Measurements from ENCODE around the gene TCF4. TPM values are rescaled to one million over a fixed set of nuclear protein-coding genes. Genes with fewer than 3 reads are reported as not detected.
A peak's percentile ranks its signal among the peaks of the same experiment; 100 is the strongest.

Gene TCF4
- total and polyA plus RNA-seq, 2 donors (not counting 3 experiments of a cell fraction or from before 2014, with no cell fraction given), result 183 to 390 TPM

DNA sequence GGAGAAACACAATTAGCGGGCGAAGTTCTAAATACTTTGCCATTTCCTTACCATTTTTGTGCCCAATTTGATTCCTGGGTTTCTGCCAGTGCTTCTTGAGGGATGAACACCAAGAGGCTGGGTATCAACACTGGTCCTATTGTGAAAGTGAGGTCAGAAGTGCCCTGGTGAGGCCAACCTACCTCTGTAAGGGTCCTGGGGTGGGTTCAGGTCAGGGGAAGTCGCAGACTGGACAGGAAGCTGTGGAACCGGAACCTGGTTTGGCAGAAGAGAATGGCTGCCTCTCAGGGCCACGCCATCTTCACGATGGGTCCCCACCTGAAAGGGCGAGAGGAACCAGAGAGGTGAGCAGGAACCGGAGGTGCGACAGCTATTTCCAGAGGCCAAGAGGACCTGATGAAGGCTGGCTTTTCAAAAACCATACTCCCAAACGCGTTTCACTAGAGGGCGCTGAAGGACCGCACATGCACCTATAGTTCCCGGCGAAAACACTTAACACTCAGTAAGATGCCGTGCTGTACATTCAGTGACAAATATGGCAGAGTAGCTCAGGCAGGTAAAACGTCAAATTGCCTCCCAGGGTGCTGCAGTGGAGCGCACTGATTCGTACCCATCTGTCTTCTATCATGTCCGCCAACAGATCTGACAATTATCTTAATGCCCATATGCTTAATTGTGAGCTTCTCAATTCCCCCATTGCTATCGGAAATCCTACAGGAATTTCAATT is 353.5 kb downstream of the TCF4 start:
- no peak overlapping the region for H2AFZ ChIP-seq (ENCODE audit: low read depth, low read length)
- H3K27ac ChIP-seq (ENCODE audit: insufficient read depth, low read depth, low read length), result peak overlapping the region; percentile 61
- H3K36me3 ChIP-seq (ENCODE audit: control insufficient read depth in 2 of 2, extremely low read depth in 1 of 2, insufficient read depth in 2 of 2, low read length in 2 of 2), result peaks cover 19 to 24% of the 10 kb centered on the region in 2 experiments
- no peaks in the 10 kb centered on the region for H3K79me2 ChIP-seq (ENCODE audit: control insufficient read depth, insufficient read depth, low read length)
- ChIA-PET CTCF (interaction anchor here (0.6 to 3.6 kb wide), 75 partner anchors 8 to 1341 kb away, joined by 3 to 55 read pairs (median 4); no protein-coding TSS in a partner anchor), POLR2A (interaction anchor here (0.6 kb wide), 1 partner anchor 11 kb away, joined by 3 read pairs; no protein-coding TSS in a partner anchor)
- H3K4me2 ChIP-seq (ENCODE audit: insufficient read depth, low read length), result peak overlapping the region; percentile 15
- TSS peak; percentile 21 for BruUV-seq (replicated peaks)
- intact Hi-C loops (cut with micrococcal nuclease), result loop anchor here (1.0 to 10.0 kb wide), 12 partner anchors 31 to 1342 kb away; partner anchors contain the start of gene TCF4
- peak overlapping the region; percentile 20 for H3K9ac ChIP-seq (replicated peaks; ENCODE audit: extremely low read depth, insufficient read depth, low read length)
- H4K20me1 ChIP-seq (replicated peaks; ENCODE audit: control insufficient read depth, extremely low read depth, insufficient read depth, low read length), result peaks cover 2% of the 10 kb centered on the region
- H3K9me3 ChIP-seq (replicated peaks; ENCODE audit: control insufficient read depth, insufficient read depth, low read length), result no peaks in the 10 kb centered on the region
- H3K4me3 ChIP-seq (replicated peaks in 1 of 3; ENCODE audit: insufficient read depth in 1 of 3, low read depth in 1 of 3, low read length in 3 of 3), result no peak overlapping the region
- H3K9me1 ChIP-seq (replicated peaks; ENCODE audit: control insufficient read depth, extremely low read depth, insufficient read depth, low read length), result no peaks in the 10 kb centered on the region
- dilution Hi-C loops (cut with MboI; ENCODE audit: extremely low pct_ligation_motif_present, low sequenced_read_pairs), result no loop called here
- no peaks in the 10 kb centered on the region for H3K27me3 ChIP-seq (ENCODE audit: control insufficient read depth in 2 of 2, insufficient read depth in 2 of 2, low read length in 2 of 2)
- H3K4me1 ChIP-seq (ENCODE audit: control insufficient read depth, extremely low read depth, insufficient read depth, low read length), result peaks cover 22% of the 10 kb centered on the region
- peak; percentile 82 for DNase-seq (ENCODE audit: low read depth, low spot score)
- TF ChIP-seq POLR2AphosphoS5 (IDR thresholded peaks at IDR 0.05; ENCODE audit: insufficient read depth, low read depth, low read length) (no peak), EZH2 (IDR thresholded peaks at IDR 0.05; ENCODE audit: borderline replicate concordance, low read depth, low read length, severe bottlenecking) (no peak), FOS (IDR thresholded peaks at IDR 0.05; ENCODE audit: borderline replicate concordance, insufficient read depth, low read length) (no peak), POLR2A (IDR thresholded peaks at IDR 0.05; ENCODE audit: low read depth, low read length) (no peak)
- TF ChIP-seq, protein P1, sequence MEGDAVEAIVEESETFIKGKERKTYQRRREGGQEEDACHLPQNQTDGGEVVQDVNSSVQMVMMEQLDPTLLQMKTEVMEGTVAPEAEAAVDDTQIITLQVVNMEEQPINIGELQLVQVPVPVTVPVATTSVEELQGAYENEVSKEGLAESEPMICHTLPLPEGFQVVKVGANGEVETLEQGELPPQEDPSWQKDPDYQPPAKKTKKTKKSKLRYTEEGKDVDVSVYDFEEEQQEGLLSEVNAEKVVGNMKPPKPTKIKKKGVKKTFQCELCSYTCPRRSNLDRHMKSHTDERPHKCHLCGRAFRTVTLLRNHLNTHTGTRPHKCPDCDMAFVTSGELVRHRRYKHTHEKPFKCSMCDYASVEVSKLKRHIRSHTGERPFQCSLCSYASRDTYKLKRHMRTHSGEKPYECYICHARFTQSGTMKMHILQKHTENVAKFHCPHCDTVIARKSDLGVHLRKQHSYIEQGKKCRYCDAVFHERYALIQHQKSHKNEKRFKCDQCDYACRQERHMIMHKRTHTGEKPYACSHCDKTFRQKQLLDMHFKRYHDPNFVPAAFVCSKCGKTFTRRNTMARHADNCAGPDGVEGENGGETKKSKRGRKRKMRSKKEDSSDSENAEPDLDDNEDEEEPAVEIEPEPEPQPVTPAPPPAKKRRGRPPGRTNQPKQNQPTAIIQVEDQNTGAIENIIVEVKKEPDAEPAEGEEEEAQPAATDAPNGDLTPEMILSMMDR (IDR thresholded peaks at IDR 0.05; ENCODE audit: extremely low read depth in 1 of 2, insufficient read depth in 1 of 2, low read depth in 1 of 2, low read length in 2 of 2), result peak; percentile 63 to 69
- peak; percentile 79 for FAIRE-seq
